HCT116 (cell line): ENCODE results near the gene PCNT. TPM values are rescaled to one million over a fixed set of nuclear protein-coding genes. Genes with fewer than 3 reads are reported as not detected.

Experiments
- ATAC-seq: fragments of 200-7000 bp; cut with Tn5 transposase; 2 replicates; pipeline ENCODE4 v1.9.1; 2020; ENCODE audit warnings: mild to moderate bottlenecking, moderate library complexity
- BruUV-seq: library from RNA; stranded (reverse); fragments of 400-500 nt; replicated peaks from 2 replicates; lab custom pipeline; 2021; lab: Mats Ljungman, UMichigan
- CTCF ChIA-PET: fragments of 300-600 bp; sonication (Branson Sonifier 250); formaldehyde crosslinking; loops from one replicate; lab custom pipeline; 2021; ENCODE audit warnings: antibody characterized with exemption; lab: Charles Lee
- POLR2A ChIA-PET: fragments of 300-600, 350-600 bp; sonication (Branson Sonifier 250); formaldehyde crosslinking; loops from one replicate; lab custom pipeline; 2021; ENCODE audit warnings: antibody characterized with exemption; lab: Charles Lee
- RAD21 ChIA-PET, 2 experiments: fragments of 300-600 bp; sonication (Branson Sonifier 250); formaldehyde crosslinking; loops; one replicate each; lab custom pipeline; 2023; ENCODE audit warnings: low total read pairs in 2 of 2; ENCODE audit not compliant: uncharacterized antibody in 2 of 2, unreplicated experiment in 2 of 2, low non-redundant PET in 1 of 2; lab: Charles Lee
- DNase-seq: peaks from one replicate; pipeline ENCODE4 v3.0.0-alpha.2; 2010; ENCODE audit warnings: low read depth, low spot score
- H2AFZ ChIP-seq: fragments of 200-600 bp; shearing (Covaris generic), sonication (generic); 2 replicates; pipeline ENCODE4 v1.6.1; 2017; ENCODE audit warnings: low read depth, mixed run types, mixed read lengths, antibody characterized with exemption, low read length; ENCODE audit not compliant: poor library complexity, severe bottlenecking
- H3K27ac ChIP-seq: 2 replicates; pipeline ENCODE4 v1.5.1; 2012; ENCODE audit warnings: low read depth, low read length
- H3K27me3 ChIP-seq: fragments of 200-600 bp; sonication (generic); 2 replicates; pipeline ENCODE4 v1.6.1; 2016; ENCODE audit warnings: mixed run types, low read length, mixed read lengths; ENCODE audit not compliant: insufficient read depth
- H3K36me3 ChIP-seq, 2 experiments: fragments of 200-500 bp in 1 of 2; fragments of 200-600 bp in 1 of 2; sonication (Bioruptor generic) in 1 of 2; sonication (generic) in 1 of 2; 2 replicates each; pipeline versions ENCODE4 v1.5.1 to v1.6.1; 2014 to 2016; ENCODE audit warnings: low read length in 2 of 2, inconsistent platforms in 1 of 2, mixed read lengths in 1 of 2, mixed run types in 1 of 2; ENCODE audit not compliant: insufficient read depth in 2 of 2, control insufficient read depth in 1 of 2
- H3K4me1 ChIP-seq, 2 experiments: fragments of 200-600 bp in 1 of 2; sonication (generic) in 1 of 2; 2 replicates each; pipeline versions ENCODE4 v1.5.1 to v1.6.1; 2012 to 2017; ENCODE audit warnings: low read length in 2 of 2, inconsistent platforms in 1 of 2, mild to moderate bottlenecking in 1 of 2, mixed read lengths in 1 of 2, mixed run types in 1 of 2, moderate library complexity in 1 of 2; ENCODE audit not compliant: insufficient read depth in 2 of 2, control insufficient read depth in 1 of 2
- H3K4me2 ChIP-seq: fragments of 200-600 bp; sonication (generic); 2 replicates; pipeline ENCODE4 v1.6.1; 2017; ENCODE audit warnings: mixed run types, low read length, mixed read lengths
- H3K4me3 ChIP-seq, 2 experiments: fragments of 200-600 bp in 1 of 2; sonication (generic) in 1 of 2; replicated peaks in 1 of 2; 2 replicates each; pipeline ENCODE4 v1.5.1; 2011 to 2016; ENCODE audit warnings: low read length in 2 of 2, control low read depth in 1 of 2, low read depth in 1 of 2, mild to moderate bottlenecking in 1 of 2, mixed read lengths in 1 of 2, mixed run types in 1 of 2
- H3K79me2 ChIP-seq: fragments of 200-600 bp; sonication (generic); 2 replicates; pipeline ENCODE4 v1.6.1; 2017; ENCODE audit warnings: mild to moderate bottlenecking, mixed run types, low read length, moderate library complexity, mixed read lengths; ENCODE audit not compliant: insufficient read depth
- H3K9ac ChIP-seq: fragments of 200-600 bp; sonication (generic); 2 replicates; pipeline ENCODE4 v1.6.1; 2016; ENCODE audit warnings: low read length, mixed read lengths
- H3K9me2 ChIP-seq: fragments of 200-600 bp; sonication (generic), shearing (Covaris generic); 2 replicates; pipeline ENCODE4 v1.6.1; 2017; ENCODE audit warnings: mixed run types, mild to moderate bottlenecking, moderate library complexity; ENCODE audit not compliant: insufficient read depth
- H3K9me3 ChIP-seq, 2 experiments: fragments of 200-500 bp in 1 of 2; fragments of 200-600 bp in 1 of 2; sonication (Bioruptor generic) in 1 of 2; sonication (generic) in 1 of 2; 2 replicates each; pipeline ENCODE4 v1.6.1; 2014 to 2017; ENCODE audit warnings: low read length in 2 of 2, mixed read lengths in 2 of 2, inconsistent platforms in 1 of 2, low read depth in 1 of 2, mild to moderate bottlenecking in 1 of 2, mixed run types in 1 of 2, moderate library complexity in 1 of 2; ENCODE audit not compliant: control insufficient read depth in 1 of 2, insufficient read depth in 1 of 2
- H4K20me1 ChIP-seq: fragments of 200-600 bp; sonication (generic), shearing (Covaris generic); 2 replicates; pipeline ENCODE4 v1.6.1; 2017; ENCODE audit warnings: mixed run types, mild to moderate bottlenecking, moderate library complexity; ENCODE audit not compliant: insufficient read depth
- CBX3 ChIP-seq: IDR thresholded peaks from 2 replicates; pipeline ENCODE4 v1.6.1; 2012; ENCODE audit warnings: low read depth
- CEBPB ChIP-seq: IDR thresholded peaks from 2 replicates; pipeline ENCODE4 v1.6.1; 2012; ENCODE audit warnings: low read depth
- CTCF ChIP-seq, 3 experiments: fragments of 200-600 bp in 1 of 3; sonication (generic) in 1 of 3; IDR thresholded peaks in 2 of 3; conservative IDR thresholded peaks in 1 of 3; 2 replicates each; pipeline ENCODE4 v1.5.1; 2012 to 2017; ENCODE audit warnings: low read depth in 2 of 3, low read length in 2 of 3, antibody characterized with exemption in 1 of 3, borderline replicate concordance in 1 of 3, control low read depth in 1 of 3, mild to moderate bottlenecking in 1 of 3, mixed read lengths in 1 of 3, mixed run types in 1 of 3, moderate library complexity in 1 of 3; ENCODE audit not compliant: insufficient read depth in 1 of 3
- EGR1 ChIP-seq: IDR thresholded peaks from 2 replicates; pipeline ENCODE4 v1.6.1; 2012; ENCODE audit warnings: low read depth
- ELF1 ChIP-seq: IDR thresholded peaks from 2 replicates; pipeline ENCODE4 v1.6.1; 2012; ENCODE audit warnings: low read depth, borderline replicate concordance
- EZH2 ChIP-seq: fragments of 200-600 bp; sonication (generic); IDR thresholded peaks from 2 replicates; pipeline ENCODE4 v1.6.1; 2017; ENCODE audit warnings: antibody characterized with exemption, mixed run types
- EZH2phosphoT487 ChIP-seq: fragments of 200-600 bp; IDR thresholded peaks from 2 replicates; pipeline ENCODE4 v1.6.1; 2018; ENCODE audit warnings: antibody characterized with exemption, borderline replicate concordance
- FOSL1 ChIP-seq: IDR thresholded peaks from 2 replicates; pipeline ENCODE4 v1.6.1; 2012; ENCODE audit warnings: low read depth
- JUND ChIP-seq: IDR thresholded peaks from 2 replicates; pipeline ENCODE4 v1.6.1; 2012
- MAX ChIP-seq: IDR thresholded peaks from 2 replicates; pipeline ENCODE4 v1.6.1; 2012
- POLR2A ChIP-seq: IDR thresholded peaks from 2 replicates; pipeline ENCODE4 v1.7.0; 2011; ENCODE audit warnings: borderline replicate concordance; ENCODE audit not compliant: insufficient read depth, insufficient read length; ENCODE audit errors: extremely low read depth
- POLR2AphosphoS5 ChIP-seq: IDR thresholded peaks from 2 replicates; pipeline ENCODE4 v1.6.1; 2011; ENCODE audit warnings: mild to moderate bottlenecking, low read depth, low read length, moderate library complexity
- RAD21 ChIP-seq: IDR thresholded peaks from 2 replicates; pipeline ENCODE4 v1.6.1; 2012; ENCODE audit warnings: low read depth, mild to moderate bottlenecking
- SIN3A ChIP-seq: IDR thresholded peaks from 2 replicates; pipeline ENCODE4 v1.6.1; 2012; ENCODE audit warnings: low read depth
- SP1 ChIP-seq: IDR thresholded peaks from 2 replicates; pipeline ENCODE4 v1.6.1; 2012; ENCODE audit warnings: low read depth
- SRF ChIP-seq: IDR thresholded peaks from 2 replicates; pipeline ENCODE4 v1.6.1; 2012; ENCODE audit warnings: low read depth
- TCF7L2 ChIP-seq: IDR thresholded peaks from 2 replicates; pipeline ENCODE4 v1.7.0; 2011; ENCODE audit warnings: borderline replicate concordance, inconsistent platforms; ENCODE audit not compliant: insufficient read depth, insufficient read length; ENCODE audit errors: extremely low read depth
- YY1 ChIP-seq: IDR thresholded peaks from 2 replicates; pipeline ENCODE4 v1.6.1; 2011; ENCODE audit warnings: low read length, low read depth, moderate library complexity, mild to moderate bottlenecking; ENCODE audit not compliant: insufficient replicate concordance; ENCODE audit errors: extremely low read depth
- ZFX ChIP-seq: fragments of 450-650 bp; IDR thresholded peaks from 2 replicates; pipeline ENCODE4 v1.6.1; 2017
- ZNF274 ChIP-seq: fragments of 200-500 bp; sonication (Bioruptor generic); IDR thresholded peaks from 2 replicates; pipeline ENCODE4 v1.6.1; 2014; ENCODE audit warnings: mild to moderate bottlenecking, low read depth, low read length, inconsistent platforms
- intact Hi-C: fragments of 100-400 bp; cut with micrococcal nuclease; formaldehyde crosslinking; loops from 2 replicates; pipeline ENCODE4 v1.10.0; 2022
- total RNA-seq: library from RNA; stranded (reverse); gene quantifications from one replicate; pipeline ENCODE4 v1.2.1, GENCODE V29; 2021; ENCODE audit not compliant: unreplicated experiment

Gene PCNT
- total RNA-seq, 1 experiment from 2014 or later: 43.6 TPM

DNA sequence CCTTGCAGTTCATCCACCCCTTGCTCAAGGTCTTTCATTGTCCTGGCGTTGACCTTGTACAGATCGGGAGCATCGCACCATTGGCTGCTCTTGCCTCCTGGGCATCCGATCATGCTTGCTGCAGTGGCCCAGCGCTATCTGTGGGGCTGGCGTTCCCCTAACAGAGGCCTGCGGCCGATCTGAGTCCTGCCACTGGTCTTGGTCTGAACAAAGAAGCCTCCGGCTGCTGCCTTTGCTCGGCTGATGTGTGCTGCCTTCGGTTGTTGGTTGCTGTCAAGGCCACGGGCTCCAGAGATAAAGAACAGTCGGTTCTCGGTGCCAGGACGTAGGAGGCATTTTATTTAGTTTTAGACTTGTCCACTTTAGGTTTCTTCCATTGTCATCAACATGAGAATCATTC, 39.0 kb downstream of the PCNT start:
- H3K36me3 ChIP-seq: peaks cover 4 to 21% of the 10 kb centered on the region in 2 experiments
- H3K27me3 ChIP-seq: no peaks in the 10 kb centered on the region
- no peaks in the 10 kb centered on the region for H3K9me3 ChIP-seq
- no peak overlapping the region for H3K27ac ChIP-seq
- H3K9me2 ChIP-seq: no peaks in the 10 kb centered on the region
- no TSS peak for BruUV-seq
- H3K4me1 ChIP-seq: no peaks in the 10 kb centered on the region
- POLR2A ChIA-PET: no interaction called here
- no peak for ATAC-seq
- 0 out of 2 replicates have a peak, but pooled peaks cover 5% of the 10 kb centered on the region for H3K79me2 ChIP-seq
- H2AFZ ChIP-seq: no peak overlapping the region
- RAD21 ChIA-PET: no interaction called here
- intact Hi-C loops: no loop called here
- CTCF ChIA-PET: no interaction called here
- H3K4me2 ChIP-seq: no peak overlapping the region
- TF ChIP-seq SP1 (no peak), YY1 (no peak), FOSL1 (no peak), CTCF (IDR thresholded peaks at IDR 0.05 in 2 of 3, conservative IDR thresholded peaks at IDR 0.05 in 1 of 3; ENCODE audit: borderline replicate concordance in 1 of 3, insufficient read depth in 1 of 3, low read depth in 2 of 3, low read length in 2 of 3) (no peak)
- TF ChIP-seq, all 23 proteins: peak for 0
- DNase-seq: no peak
- no peaks in the 10 kb centered on the region; the same call in 1 of the 2 replicates for H4K20me1 ChIP-seq
- H3K9ac ChIP-seq: no peak overlapping the region
- H3K4me3 ChIP-seq: no peak overlapping the region

GRCh38 chr21:46363698-46364097, 39.7 kb downstream of the PCNT start:
- H3K9me2 ChIP-seq: no peaks in the 10 kb centered on the region
- ChIA-PET POLR2A (no interaction called here), RAD21 (no interaction called here), CTCF (no interaction called here)
- peaks cover 10% of the 10 kb centered on the region; the same call in 1 of the 2 replicates for H3K79me2 ChIP-seq
- H3K36me3 ChIP-seq: peaks cover 4 to 21% of the 10 kb centered on the region in 2 experiments
- H4K20me1 ChIP-seq: no peaks in the 10 kb centered on the region; the same call in 1 of the 2 replicates
- no peak overlapping the region for H3K4me3 ChIP-seq
- BruUV-seq: no TSS peak
- H3K4me2 ChIP-seq: no peak overlapping the region
- ATAC-seq (no peak), DNase-seq (no peak)
- H3K9me3 ChIP-seq: no peaks in the 10 kb centered on the region
- no peak overlapping the region for H3K27ac ChIP-seq
- H3K27me3 ChIP-seq: no peaks in the 10 kb centered on the region
- no peaks in the 10 kb centered on the region for H3K4me1 ChIP-seq
- no peak overlapping the region for H2AFZ ChIP-seq
- H3K9ac ChIP-seq: no peak overlapping the region
- intact Hi-C loops: no loop called here
- TF ChIP-seq SIN3A (no peak), POLR2AphosphoS5 (no peak), ZNF274 (no peak), ELF1 (no peak), CEBPB (no peak), JUND (no peak), MAX (no peak), EZH2 (no peak), POLR2A (no peak), RAD21 (no peak), FOSL1 (no peak), CBX3 (no peak), ZFX (no peak), SRF (no peak), EGR1 (no peak), EZH2phosphoT487 (no peak), TCF7L2 (no peak), YY1 (no peak)
